AG09319 (cell line): Measurements from ENCODE around the gene FLOT1.

Source experiments
- DNase-seq: peaks from one replicate; pipeline ENCODE4 v3.0.0-alpha.2; 2010; ENCODE audit warnings: low read depth; ENCODE audit errors: extremely low read depth
- CTCF ChIP-seq: IDR thresholded peaks from 2 replicates; pipeline ENCODE4 v1.5.1; 2011; ENCODE audit warnings: low read depth, mild to moderate bottlenecking, inconsistent platforms, low read length, moderate library complexity

The FLOT1 gene

DNA sequence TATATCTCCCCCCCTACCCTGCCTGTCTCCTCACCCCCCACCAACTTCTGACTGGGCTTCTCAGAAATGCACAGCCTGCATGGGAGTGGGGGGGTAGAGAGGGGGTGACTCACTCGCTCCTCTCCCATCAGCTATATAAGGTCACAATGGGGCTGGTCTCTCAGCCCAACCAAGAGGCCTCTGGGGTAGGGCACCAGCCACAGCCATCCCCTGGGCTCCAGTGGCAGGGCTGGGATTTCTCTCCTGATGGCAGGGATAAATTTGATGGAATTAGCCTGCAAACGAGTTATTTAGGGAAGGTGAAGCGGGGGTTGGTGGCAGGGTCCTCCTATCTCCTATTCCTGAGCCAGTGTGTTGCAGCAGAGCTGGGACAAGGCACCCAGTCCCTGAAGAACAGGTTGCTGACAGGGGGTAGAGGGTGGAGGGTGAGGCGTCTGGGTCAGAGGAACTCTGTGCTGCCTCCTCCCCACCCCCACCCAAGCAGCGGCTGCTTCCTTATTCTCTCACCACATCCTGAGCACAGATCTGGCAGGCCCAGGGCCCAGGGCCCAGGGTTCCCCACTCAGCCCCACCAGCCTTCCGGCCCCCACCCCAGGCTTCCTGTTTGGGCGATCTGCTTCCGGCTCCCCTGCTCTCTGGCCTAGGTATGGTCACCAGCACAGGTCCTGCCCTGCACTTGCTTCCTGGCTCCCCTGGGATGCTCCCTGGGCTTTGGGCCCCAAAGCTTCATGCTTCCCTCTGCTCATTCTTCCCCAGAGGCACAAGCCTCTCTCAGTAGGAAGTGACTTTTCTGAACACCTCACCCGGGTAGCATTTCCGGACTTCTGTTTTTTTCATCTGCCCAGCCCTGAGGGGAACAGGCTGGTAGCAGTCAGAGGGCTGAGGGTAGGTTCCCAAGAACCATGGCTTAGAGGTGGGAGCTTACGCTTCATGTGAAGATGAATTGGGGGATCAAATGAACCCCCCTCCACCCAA is 60.1 kb downstream of the FLOT1 start:
- no peak for DNase-seq
- TF ChIP-seq CTCF = no peak

GRCh38 chr6:30681766-30682142 is 60.7 kb downstream of the FLOT1 start:
- no peak for DNase-seq
- no peak for TF ChIP-seq CTCF

DNA sequence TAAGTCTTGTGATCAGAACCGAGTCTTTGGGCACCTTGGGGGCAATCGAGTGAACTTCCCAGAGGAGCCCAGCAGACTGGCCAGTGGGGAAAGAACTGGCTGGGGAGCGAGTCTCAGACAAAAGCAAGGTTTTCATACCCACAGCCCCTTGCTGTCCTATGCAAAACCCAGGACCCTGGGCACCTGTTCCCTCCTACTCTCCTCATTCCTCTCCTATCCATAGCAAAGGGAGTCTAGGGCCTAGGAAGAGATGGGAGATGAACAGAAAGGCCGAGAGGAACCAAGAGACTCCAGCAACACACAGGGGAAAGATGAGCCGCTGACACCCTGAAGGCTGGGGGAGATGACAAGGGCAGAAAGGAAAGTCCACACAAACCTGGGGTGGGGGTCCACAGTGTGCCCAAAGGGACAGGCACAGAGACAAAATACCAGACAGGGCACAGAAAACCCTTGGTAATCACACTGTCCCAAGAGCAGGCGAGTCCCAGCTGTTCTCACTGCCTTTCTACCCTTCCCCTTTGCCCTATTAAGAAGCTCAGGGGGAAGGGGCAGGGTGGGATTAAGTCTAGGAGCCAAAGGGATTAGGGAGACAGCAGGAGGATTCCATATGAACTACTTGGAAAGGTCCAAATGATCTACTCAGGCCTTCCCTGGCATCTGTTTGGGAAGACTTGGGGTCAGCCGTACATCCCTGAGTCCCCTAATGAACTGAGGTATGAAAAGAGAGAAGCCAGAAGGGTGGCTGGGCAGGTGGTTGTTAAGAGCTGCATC is 62.5 kb downstream of the FLOT1 start:
- TF ChIP-seq CTCF = no peak
- DNase-seq = no peak

- DNase-seq = no peak
- peak; percentile 96 for TF ChIP-seq CTCF
These were observed 63.3 kb downstream of the FLOT1 start for GRCh38 chr6:30678964-30679726.
